Transverse colon (tissue), 3 donors: Measurements from ENCODE around the gene CNTRL.

Source experiments
- CTCF ChIP-seq, 5 experiments: fragments of 200-600 bp in 3 of 5; fragments of 450-650 bp in 2 of 5; sonication (generic) in 3 of 5; IDR thresholded peaks; 1 replicate in 2 of 5; 2 replicates in 3 of 5; pipeline ENCODE4 v1.5.1; 2016 to 2017; ENCODE audit warnings: antibody characterized with exemption in 5 of 5, inconsistent platforms in 3 of 5, mild to moderate bottlenecking in 2 of 5, moderate library complexity in 1 of 5
- POLR2A ChIP-seq: fragments of 450-650 bp; IDR thresholded peaks from one replicate; pipeline ENCODE4 v1.6.1; 2016; ENCODE audit warnings: antibody characterized with exemption, mild to moderate bottlenecking, moderate library complexity

GRCh38 chr9:121144482-121144881 is 69.7 kb downstream of the CNTRL start:
- TF ChIP-seq POLR2A: no peak
- no peak for TF ChIP-seq CTCF (IDR thresholded peaks at IDR 0.05)
